OCI-LY1 (cell line): Measurements from ENCODE around the gene PFKFB2.

Experiments
- H2AFZ ChIP-seq: fragments of 200-600 bp; sonication (generic), shearing (Covaris generic); 2 replicates; pipeline ENCODE4 v1.6.0; 2014; ENCODE audit warnings: antibody characterized with exemption, mild to moderate bottlenecking, low read length
- H3F3A ChIP-seq: fragments of 200-600 bp; sonication (generic), shearing (Covaris generic); 2 replicates; pipeline ENCODE4 v1.6.0; 2014; ENCODE audit warnings: mild to moderate bottlenecking, antibody characterized with exemption, low read length, moderate library complexity; ENCODE audit not compliant: insufficient read depth
- H3K27ac ChIP-seq: fragments of 200-600 bp; sonication (generic); 2 replicates; pipeline ENCODE4 v1.5.1; 2014; ENCODE audit warnings: low read length, mixed run types, mild to moderate bottlenecking, low read depth; ENCODE audit not compliant: poor library complexity, severe bottlenecking
- H3K27me3 ChIP-seq: fragments of 200-600 bp; sonication (generic); 2 replicates; pipeline ENCODE4 v1.6.0; 2014; ENCODE audit warnings: antibody characterized with exemption, mild to moderate bottlenecking, low read length, moderate library complexity; ENCODE audit not compliant: insufficient read depth
- H3K36me3 ChIP-seq: fragments of 200-600 bp; sonication (generic); 2 replicates; pipeline ENCODE4 v1.6.1; 2014; ENCODE audit warnings: mild to moderate bottlenecking, antibody characterized with exemption, low read length, moderate library complexity, mixed read lengths; ENCODE audit not compliant: insufficient read depth
- H3K4me1 ChIP-seq: fragments of 200-600 bp; sonication (generic); 2 replicates; pipeline ENCODE4 v1.5.1; 2014; ENCODE audit warnings: mild to moderate bottlenecking, low read length, moderate library complexity; ENCODE audit not compliant: insufficient read depth, severe bottlenecking
- H3K4me2 ChIP-seq: fragments of 200-600 bp; sonication (generic), shearing (Covaris generic); 2 replicates; pipeline ENCODE4 v1.6.1; 2014; ENCODE audit warnings: low read length
- H3K4me3 ChIP-seq: fragments of 200-600 bp; sonication (generic); 2 replicates; pipeline ENCODE4 v1.5.1; 2014; ENCODE audit warnings: low read length, low read depth, mild to moderate bottlenecking, mixed read lengths; ENCODE audit not compliant: poor library complexity, severe bottlenecking
- H3K79me2 ChIP-seq: fragments of 200-600 bp; shearing (Covaris generic); 2 replicates; pipeline ENCODE4 v1.6.1; 2016; ENCODE audit warnings: mixed run types, low read length, mixed read lengths; ENCODE audit not compliant: insufficient read depth
- H3K9ac ChIP-seq: fragments of 200-600 bp; sonication (generic), shearing (Covaris generic); 2 replicates; pipeline ENCODE4 v1.6.1; 2014; ENCODE audit warnings: mild to moderate bottlenecking, low read length, mixed read lengths
- H3K9me2 ChIP-seq: fragments of 200-600 bp; sonication (generic), shearing (Covaris generic); 2 replicates; pipeline ENCODE4 v1.6.1; 2014; ENCODE audit warnings: low read depth, mild to moderate bottlenecking, low read length, mixed read lengths
- H3K9me3 ChIP-seq: fragments of 200-600 bp; shearing (Covaris generic); 2 replicates; pipeline ENCODE4 v1.6.1; 2014; ENCODE audit warnings: low read length, mixed read lengths
- H4K20me1 ChIP-seq: fragments of 200-600 bp; sonication (generic), shearing (Covaris generic); 2 replicates; pipeline ENCODE4 v1.6.0; 2016; ENCODE audit warnings: mild to moderate bottlenecking, low read length; ENCODE audit not compliant: insufficient read depth
- EZH2 ChIP-seq: fragments of 200-600 bp; sonication (generic), shearing (Covaris generic); IDR thresholded peaks from 2 replicates; pipeline ENCODE4 v1.8.0; 2017; ENCODE audit warnings: borderline replicate concordance, mixed run types, mild to moderate bottlenecking, antibody characterized with exemption, low read length, moderate library complexity, mixed read lengths
- TF ChIP-seq, protein P1 (sequence below): fragments of 200-600 bp; sonication (generic), shearing (Covaris generic); IDR thresholded peaks from 2 replicates; pipeline ENCODE4 v1.5.1; 2017; ENCODE audit warnings: mild to moderate bottlenecking, antibody characterized with exemption, low read length, moderate library complexity, mixed read lengths

The PFKFB2 gene

DNA sequence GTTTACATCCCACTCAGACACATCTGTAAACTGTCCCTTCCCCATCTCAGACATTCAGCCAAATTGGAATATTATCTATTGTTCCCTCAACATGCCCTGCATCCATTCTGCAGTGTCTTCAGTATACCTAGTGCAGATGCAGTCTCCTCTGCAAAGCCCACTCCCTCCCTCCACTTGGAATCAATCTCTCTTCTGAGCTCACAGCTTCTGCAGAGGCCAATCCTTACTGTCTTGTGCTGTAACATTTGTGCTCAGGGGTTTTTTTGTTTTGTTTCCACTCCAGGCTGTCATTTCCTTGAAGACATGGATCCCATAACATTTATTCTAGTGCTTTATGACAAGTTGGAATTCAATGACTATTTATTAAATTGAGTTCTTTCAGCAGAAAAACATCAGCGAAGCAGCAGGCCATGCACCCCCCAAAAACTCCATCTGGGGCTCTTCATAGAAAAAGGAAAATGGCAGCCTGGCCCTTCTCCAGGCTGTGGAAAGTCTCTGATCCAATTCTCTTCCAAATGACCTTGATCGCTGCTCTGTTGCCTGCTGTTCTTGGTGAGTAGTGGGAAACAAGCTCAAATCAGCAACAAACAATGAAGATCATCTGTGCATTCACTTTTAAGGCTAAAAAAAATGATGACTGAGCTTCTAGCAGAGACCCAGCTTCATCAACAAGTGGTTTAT, 59.7 kb downstream of the PFKFB2 start:
- Histone ChIP-seq H3K9me3 (no peaks in the 10 kb centered on the region), H3K9ac (no peak overlapping the region), H3K4me1 (no peaks in the 10 kb centered on the region), H3K4me2 (no peak overlapping the region), H4K20me1 (no peaks in the 10 kb centered on the region), H3K36me3 (no peaks in the 10 kb centered on the region), H3F3A (no peaks in the 10 kb centered on the region), H3K4me3 (no peak overlapping the region), H3K9me2 (no peaks in the 10 kb centered on the region), H3K27ac (no peak overlapping the region), H3K79me2 (no peaks in the 10 kb centered on the region), H2AFZ (no peak overlapping the region), H3K27me3 (no peaks in the 10 kb centered on the region)
- TF ChIP-seq, protein P1, sequence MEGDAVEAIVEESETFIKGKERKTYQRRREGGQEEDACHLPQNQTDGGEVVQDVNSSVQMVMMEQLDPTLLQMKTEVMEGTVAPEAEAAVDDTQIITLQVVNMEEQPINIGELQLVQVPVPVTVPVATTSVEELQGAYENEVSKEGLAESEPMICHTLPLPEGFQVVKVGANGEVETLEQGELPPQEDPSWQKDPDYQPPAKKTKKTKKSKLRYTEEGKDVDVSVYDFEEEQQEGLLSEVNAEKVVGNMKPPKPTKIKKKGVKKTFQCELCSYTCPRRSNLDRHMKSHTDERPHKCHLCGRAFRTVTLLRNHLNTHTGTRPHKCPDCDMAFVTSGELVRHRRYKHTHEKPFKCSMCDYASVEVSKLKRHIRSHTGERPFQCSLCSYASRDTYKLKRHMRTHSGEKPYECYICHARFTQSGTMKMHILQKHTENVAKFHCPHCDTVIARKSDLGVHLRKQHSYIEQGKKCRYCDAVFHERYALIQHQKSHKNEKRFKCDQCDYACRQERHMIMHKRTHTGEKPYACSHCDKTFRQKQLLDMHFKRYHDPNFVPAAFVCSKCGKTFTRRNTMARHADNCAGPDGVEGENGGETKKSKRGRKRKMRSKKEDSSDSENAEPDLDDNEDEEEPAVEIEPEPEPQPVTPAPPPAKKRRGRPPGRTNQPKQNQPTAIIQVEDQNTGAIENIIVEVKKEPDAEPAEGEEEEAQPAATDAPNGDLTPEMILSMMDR = no peak
- no peak for TF ChIP-seq EZH2

GRCh38 chr1:207115269-207115668, 62.2 kb downstream of the PFKFB2 start:
- Histone ChIP-seq H3K9me3 (no peaks in the 10 kb centered on the region), H3K9ac (no peak overlapping the region), H3F3A (no peaks in the 10 kb centered on the region), H3K9me2 (no peaks in the 10 kb centered on the region), H3K4me3 (no peak overlapping the region), H3K79me2 (no peaks in the 10 kb centered on the region), H3K27me3 (no peaks in the 10 kb centered on the region), H3K4me1 (no peaks in the 10 kb centered on the region), H3K36me3 (no peaks in the 10 kb centered on the region), H3K27ac (no peak overlapping the region), H2AFZ (no peak overlapping the region), H3K4me2 (no peak overlapping the region), H4K20me1 (no peaks in the 10 kb centered on the region)
- TF ChIP-seq, protein P1 = no peak
- no peak for TF ChIP-seq EZH2

- H3K27me3 ChIP-seq = no peaks in the 10 kb centered on the region
- H3K36me3 ChIP-seq = no peaks in the 10 kb centered on the region; the same call in 1 of the 2 replicates
These were observed 71.3 kb downstream of the PFKFB2 start for GRCh38 chr1:207124389-207124788.

More at GRCh38 chr1:207124389-207124788, 71.3 kb downstream of the PFKFB2 start:
- Histone ChIP-seq H2AFZ (no peak overlapping the region), H3K79me2 (no peaks in the 10 kb centered on the region), H3K27ac (no peak overlapping the region), H3K9ac (no peak overlapping the region), H3K4me1 (no peaks in the 10 kb centered on the region), H3K4me3 (no peak overlapping the region), H3F3A (no peaks in the 10 kb centered on the region), H3K9me3 (peaks cover 3% of the 10 kb centered on the region; the same call in 1 of the 2 replicates), H3K9me2 (no peaks in the 10 kb centered on the region), H3K4me2 (no peak overlapping the region), H4K20me1 (no peaks in the 10 kb centered on the region)
- TF ChIP-seq EZH2 = no peak
